ENCODE data around the gene LPP.

LPP gene

DNA sequence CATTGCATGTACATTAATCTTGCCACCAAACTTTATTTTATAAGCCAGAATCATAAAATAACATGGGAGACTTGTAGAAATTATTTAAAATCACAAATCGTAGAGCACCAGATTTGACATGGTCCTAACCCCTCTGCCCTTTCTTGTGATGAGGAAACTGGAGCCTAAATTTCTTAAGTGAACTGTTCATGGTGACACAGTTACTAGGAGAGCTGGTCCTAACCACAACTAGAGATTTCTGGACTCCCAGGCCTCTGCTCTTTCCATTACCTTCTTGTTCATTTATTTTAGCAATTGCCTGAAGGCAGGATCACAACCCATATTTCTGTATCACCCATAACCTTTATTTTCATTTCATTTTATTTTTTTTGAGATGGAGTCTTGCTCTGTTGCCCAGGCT is 352.5 kb downstream of the LPP start:
- no peak for DNase-seq (ENCODE audit: low read depth in 3 of 3, low spot score in 1 of 3)

DNA sequence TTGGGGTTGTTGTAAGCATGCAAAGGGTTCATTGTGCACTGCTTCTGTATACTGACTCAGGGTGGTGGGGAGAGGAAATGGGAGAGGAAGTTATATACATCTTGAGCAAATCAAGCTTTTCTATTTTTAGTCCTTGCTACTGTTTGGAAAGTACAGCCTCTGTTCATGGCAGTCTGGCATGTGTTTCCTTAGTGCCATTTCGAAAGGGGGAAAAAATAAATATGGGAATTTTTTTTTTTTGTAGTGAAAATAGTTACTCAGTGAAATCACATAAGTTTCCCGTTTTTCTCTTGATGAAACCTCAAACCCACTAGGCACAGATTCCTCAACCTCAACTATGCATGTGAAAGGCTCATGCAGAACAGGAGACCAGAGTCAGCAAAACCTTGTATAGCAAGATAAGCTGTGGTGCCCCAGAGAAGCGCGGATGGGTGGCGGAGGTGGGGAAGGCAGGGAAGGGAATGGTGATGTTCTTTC is 353.3 kb downstream of the LPP start:
- no peak for DNase-seq (ENCODE audit: low read depth in 3 of 3, low spot score in 1 of 3)

DNA sequence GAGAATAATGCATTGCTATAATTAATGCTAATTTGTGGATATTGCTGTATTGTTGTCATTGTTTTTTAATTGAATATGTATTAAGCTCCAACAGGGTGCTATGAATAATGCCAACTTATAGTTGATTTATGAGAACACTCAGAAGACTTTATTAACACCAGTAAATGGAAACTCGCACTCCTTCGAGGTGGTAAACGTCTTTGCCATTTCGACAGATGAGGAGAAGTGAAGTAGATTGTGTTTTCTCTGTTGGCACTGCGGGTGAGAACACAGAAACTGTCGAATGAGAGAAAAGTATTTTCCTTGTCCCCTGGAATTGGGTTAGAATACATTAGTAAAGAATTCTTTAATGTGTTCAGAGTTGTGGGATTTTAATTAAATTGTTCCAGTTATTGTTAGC is 354.5 kb downstream of the LPP start:
- DNase-seq (ENCODE audit: low read depth in 3 of 3, low spot score in 1 of 3), result no peak

- DNase-seq (ENCODE audit: low read depth in 3 of 3, low spot score in 1 of 3), result no peak
These were observed 355.4 kb downstream of the LPP start for GRCh38 chr3:188509316-188509715.

- DNase-seq (ENCODE audit: low read depth in 3 of 3, low spot score in 1 of 3), result no peak
These were observed 356.4 kb downstream of the LPP start for GRCh38 chr3:188510366-188510765.

GRCh38 chr3:188513662-188514328 is 359.8 kb downstream of the LPP start:
- no peak for DNase-seq (ENCODE audit: low read depth in 3 of 3, low spot score in 1 of 3)

GRCh38 chr3:188516515-188516914 is 362.6 kb downstream of the LPP start:
- no peak for DNase-seq (ENCODE audit: low read depth in 3 of 3, low spot score in 1 of 3)

- no peak for DNase-seq (ENCODE audit: low read depth in 3 of 3, low spot score in 1 of 3)
These were observed 364.5 kb downstream of the LPP start for GRCh38 chr3:188518416-188518815.

GRCh38 chr3:188518835-188519452 is 365.0 kb downstream of the LPP start:
- DNase-seq (ENCODE audit: low read depth in 3 of 3, low spot score in 1 of 3), result no peak

GRCh38 chr3:188520466-188520865 is 366.5 kb downstream of the LPP start:
- no peak for DNase-seq (ENCODE audit: low read depth in 3 of 3, low spot score in 1 of 3)

GRCh38 chr3:188522115-188522514 is 368.2 kb downstream of the LPP start:
- no peak for DNase-seq (ENCODE audit: low read depth in 3 of 3, low spot score in 1 of 3)

GRCh38 chr3:188523291-188523690 is 369.3 kb downstream of the LPP start:
- DNase-seq (ENCODE audit: low read depth in 3 of 3, low spot score in 1 of 3), result no peak

GRCh38 chr3:188524052-188524451 is 370.1 kb downstream of the LPP start:
- no peak for DNase-seq (ENCODE audit: low read depth in 3 of 3, low spot score in 1 of 3)

GRCh38 chr3:188526057-188526456 is 372.1 kb downstream of the LPP start:
- DNase-seq (ENCODE audit: low read depth in 3 of 3, low spot score in 1 of 3), result no peak

- no peak for DNase-seq (ENCODE audit: low read depth in 3 of 3, low spot score in 1 of 3)
These were observed 373.4 kb downstream of the LPP start for GRCh38 chr3:188527389-188527788.

GRCh38 chr3:188528396-188528795 is 374.4 kb downstream of the LPP start:
- no peak for DNase-seq (ENCODE audit: low read depth in 3 of 3, low spot score in 1 of 3)

DNA sequence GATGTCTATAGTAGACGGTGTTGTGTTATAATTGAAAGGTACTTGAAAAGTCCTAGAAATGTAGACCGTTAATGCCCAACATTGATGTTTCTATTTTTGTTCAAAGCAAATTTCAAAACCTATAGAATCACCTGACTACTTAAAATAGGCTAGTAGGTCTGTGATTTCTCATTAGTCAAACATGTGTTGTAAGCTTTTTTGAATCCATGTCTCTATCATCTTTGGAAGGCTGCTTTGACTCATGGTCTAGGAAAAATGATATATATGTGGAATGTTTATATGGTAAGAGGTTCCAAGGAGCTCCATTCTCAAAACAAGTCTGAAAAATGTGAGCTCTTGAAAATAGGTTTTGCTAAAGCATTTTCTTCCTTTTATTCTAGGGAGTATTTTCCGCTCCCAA is 375.3 kb downstream of the LPP start:
- no peak for DNase-seq (ENCODE audit: low read depth in 3 of 3, low spot score in 1 of 3)

GRCh38 chr3:188530226-188530625 is 376.3 kb downstream of the LPP start:
- DNase-seq (ENCODE audit: low read depth in 3 of 3, low spot score in 1 of 3), result no peak

DNA sequence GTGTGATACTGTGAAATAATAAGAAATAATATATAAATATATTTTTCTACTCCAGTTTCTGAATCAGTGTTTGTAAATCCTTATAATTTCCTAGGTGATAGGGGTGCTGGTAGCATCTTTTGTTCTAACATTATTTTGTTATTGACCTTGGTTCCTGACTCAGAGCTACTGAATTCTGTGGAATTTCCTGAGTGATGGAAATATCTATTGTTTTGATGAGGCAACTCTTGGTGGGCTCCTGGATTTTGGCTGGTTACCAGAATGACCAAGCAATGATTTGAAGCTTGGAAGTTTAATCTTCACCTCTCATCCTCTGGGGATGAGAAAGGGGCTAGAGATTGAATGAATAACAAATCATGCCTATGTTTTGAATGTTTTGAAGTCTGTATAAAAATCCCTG is 377.3 kb downstream of the LPP start:
- no peak for DNase-seq (ENCODE audit: low read depth in 3 of 3, low spot score in 1 of 3)

GRCh38 chr3:188533172-188533571 is 379.2 kb downstream of the LPP start:
- no peak for DNase-seq (ENCODE audit: low read depth in 3 of 3, low spot score in 1 of 3)

DNA sequence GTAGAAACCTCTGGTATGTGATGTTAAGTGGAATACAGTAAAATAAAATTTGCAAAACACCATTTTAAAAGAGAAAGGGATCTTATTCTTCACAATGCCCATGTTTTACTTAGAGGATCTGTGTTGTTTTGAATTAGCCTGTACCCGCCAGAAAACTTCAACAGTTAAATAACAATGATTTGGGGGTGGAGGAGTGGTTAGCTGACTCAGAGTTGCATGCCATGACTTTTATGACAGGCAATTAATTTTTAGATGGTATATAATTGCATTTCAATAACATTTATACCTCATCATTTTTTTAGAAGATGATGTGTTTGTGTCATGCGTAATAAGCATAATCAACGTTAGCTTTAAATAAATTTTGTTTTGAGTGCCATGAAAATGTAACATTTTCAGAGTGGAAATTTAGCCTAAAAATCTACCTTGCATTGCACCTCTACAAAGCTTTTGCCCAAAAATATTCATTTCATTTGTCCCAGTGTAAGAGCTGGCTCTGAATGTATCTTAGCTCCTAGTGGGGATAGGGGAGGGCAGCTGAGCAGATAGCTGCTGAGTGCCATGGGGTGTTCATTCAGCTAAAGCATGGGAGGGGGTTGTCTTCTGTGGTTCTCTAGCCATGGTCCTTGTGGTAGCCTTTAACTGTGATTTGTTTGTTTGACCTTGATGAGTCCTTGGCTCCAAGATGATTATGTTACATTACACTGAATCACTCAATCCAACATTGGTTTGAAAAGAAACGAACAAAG is 379.8 kb downstream of the LPP start:
- DNase-seq (ENCODE audit: low read depth in 3 of 3, low spot score in 1 of 3), result no peak

GRCh38 chr3:188534633-188535032 is 380.7 kb downstream of the LPP start:
- no peak for DNase-seq (ENCODE audit: low read depth in 3 of 3, low spot score in 1 of 3)
